Measurements from ENCODE around the gene SLN. TPM values are rescaled to one million over a fixed set of nuclear protein-coding genes. Genes with fewer than 3 reads are reported as not detected.

Gene SLN
- total and polyA plus RNA-seq, 7 donors: 475 to 8,637 (median 2,561) TPM

DNA sequence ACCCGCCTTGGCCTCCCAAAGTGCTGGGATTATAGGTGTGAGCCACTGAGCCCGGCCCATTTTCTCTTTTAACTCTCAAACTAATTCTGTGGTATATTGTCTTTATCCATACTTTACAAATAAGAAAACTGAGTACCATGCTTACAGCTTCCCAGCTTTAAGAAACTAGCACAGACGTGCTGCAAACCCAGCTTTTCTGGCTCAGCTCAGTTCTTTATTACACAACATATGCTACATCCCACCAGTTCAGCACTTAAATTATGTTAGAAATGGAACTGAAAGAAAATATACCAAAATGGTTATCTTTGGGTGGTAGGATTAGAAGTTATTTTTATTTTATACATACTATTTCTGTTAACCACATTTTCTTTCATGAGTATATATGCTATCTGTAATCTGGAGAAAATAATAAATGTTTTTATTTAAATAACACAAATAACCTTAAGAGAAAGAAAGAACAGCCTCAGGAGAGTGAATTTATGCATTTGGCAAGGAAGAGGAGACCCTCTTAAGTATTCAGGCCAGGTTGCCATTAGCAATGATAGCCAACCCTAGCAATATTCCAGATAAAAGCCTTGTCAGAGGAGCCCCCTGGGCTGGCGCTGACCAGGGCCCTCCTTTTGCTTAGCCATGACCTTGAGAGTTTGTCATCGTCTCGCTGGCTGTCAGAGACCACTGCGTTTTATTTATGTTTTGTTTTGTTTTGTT lies 33.8 kb downstream of the SLN start:
- no peak for DNase-seq
- ATAC-seq: no peak

GRCh38 chr11:107676336-107677057 lies 35.4 kb downstream of the SLN start:
- H3K27me3 ChIP-seq (ENCODE audit: insufficient read depth in 3 of 3, low read length in 2 of 3): no peaks in the 10 kb centered on the region
- intact Hi-C loops (cut with DNase I): loop anchor here in 1 of 2 donors (5.0 kb wide), 1 partner anchor 44 kb away; no protein-coding TSS in a partner anchor
- no peaks in the 10 kb centered on the region for H3K36me3 ChIP-seq (ENCODE audit: insufficient read depth in 1 of 2, low read depth in 1 of 2)
- 63 to 65% (median 64%) methylated on average over 8 of the region's 8 CpGs for WGBS, 3 donors
- ATAC-seq: no peak
- no peak for DNase-seq
- TF ChIP-seq, protein P1, sequence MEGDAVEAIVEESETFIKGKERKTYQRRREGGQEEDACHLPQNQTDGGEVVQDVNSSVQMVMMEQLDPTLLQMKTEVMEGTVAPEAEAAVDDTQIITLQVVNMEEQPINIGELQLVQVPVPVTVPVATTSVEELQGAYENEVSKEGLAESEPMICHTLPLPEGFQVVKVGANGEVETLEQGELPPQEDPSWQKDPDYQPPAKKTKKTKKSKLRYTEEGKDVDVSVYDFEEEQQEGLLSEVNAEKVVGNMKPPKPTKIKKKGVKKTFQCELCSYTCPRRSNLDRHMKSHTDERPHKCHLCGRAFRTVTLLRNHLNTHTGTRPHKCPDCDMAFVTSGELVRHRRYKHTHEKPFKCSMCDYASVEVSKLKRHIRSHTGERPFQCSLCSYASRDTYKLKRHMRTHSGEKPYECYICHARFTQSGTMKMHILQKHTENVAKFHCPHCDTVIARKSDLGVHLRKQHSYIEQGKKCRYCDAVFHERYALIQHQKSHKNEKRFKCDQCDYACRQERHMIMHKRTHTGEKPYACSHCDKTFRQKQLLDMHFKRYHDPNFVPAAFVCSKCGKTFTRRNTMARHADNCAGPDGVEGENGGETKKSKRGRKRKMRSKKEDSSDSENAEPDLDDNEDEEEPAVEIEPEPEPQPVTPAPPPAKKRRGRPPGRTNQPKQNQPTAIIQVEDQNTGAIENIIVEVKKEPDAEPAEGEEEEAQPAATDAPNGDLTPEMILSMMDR (IDR thresholded peaks at IDR 0.05): no peak
- H3K9me3 ChIP-seq: no peaks in the 10 kb centered on the region
- no peak overlapping the region for H3K27ac ChIP-seq
- no peaks in the 10 kb centered on the region for H3K4me1 ChIP-seq
- H3K4me3 ChIP-seq: no peak overlapping the region

More for the DNA sequence above, 33.8 kb downstream of the SLN start:
- Histone ChIP-seq H3K36me3 (ENCODE audit: insufficient read depth in 1 of 2, low read depth in 1 of 2) (no peaks in the 10 kb centered on the region), H3K4me1 (no peaks in the 10 kb centered on the region), H3K9me3 (no peaks in the 10 kb centered on the region), H3K27ac (no peak overlapping the region), H3K4me3 (no peak overlapping the region), H3K27me3 (ENCODE audit: insufficient read depth in 3 of 3, low read length in 2 of 3) (no peaks in the 10 kb centered on the region)
- WGBS, 3 donors: 85 to 89% (median 86%) methylated on average over 7 of the region's 7 CpGs
- TF ChIP-seq, protein P1 (IDR thresholded peaks at IDR 0.05): no peak
- intact Hi-C loops (cut with DNase I): loop anchor here in 1 of 2 donors (5.0 kb wide), 1 partner anchor 46 kb away; no protein-coding TSS in a partner anchor

GRCh38 chr11:107675902-107676301 lies 36.0 kb downstream of the SLN start:
- ATAC-seq (no peak), DNase-seq (no peak)
- TF ChIP-seq, protein P1 (IDR thresholded peaks at IDR 0.05): no peak
- H3K4me3 ChIP-seq: no peak overlapping the region
- H3K27ac ChIP-seq: no peak overlapping the region
- no peaks in the 10 kb centered on the region for H3K27me3 ChIP-seq (ENCODE audit: insufficient read depth in 3 of 3, low read length in 2 of 3)
- intact Hi-C loops (cut with DNase I): loop anchor here in 1 of 2 donors (5.0 kb wide), 1 partner anchor 44 kb away; no protein-coding TSS in a partner anchor
- no peaks in the 10 kb centered on the region for H3K36me3 ChIP-seq (ENCODE audit: insufficient read depth in 1 of 2, low read depth in 1 of 2)
- no peaks in the 10 kb centered on the region for H3K4me1 ChIP-seq
- no peaks in the 10 kb centered on the region for H3K9me3 ChIP-seq
- WGBS, 3 donors: 33 to 61% (median 41%) methylated on average over 2 of the region's 2 CpGs

DNA sequence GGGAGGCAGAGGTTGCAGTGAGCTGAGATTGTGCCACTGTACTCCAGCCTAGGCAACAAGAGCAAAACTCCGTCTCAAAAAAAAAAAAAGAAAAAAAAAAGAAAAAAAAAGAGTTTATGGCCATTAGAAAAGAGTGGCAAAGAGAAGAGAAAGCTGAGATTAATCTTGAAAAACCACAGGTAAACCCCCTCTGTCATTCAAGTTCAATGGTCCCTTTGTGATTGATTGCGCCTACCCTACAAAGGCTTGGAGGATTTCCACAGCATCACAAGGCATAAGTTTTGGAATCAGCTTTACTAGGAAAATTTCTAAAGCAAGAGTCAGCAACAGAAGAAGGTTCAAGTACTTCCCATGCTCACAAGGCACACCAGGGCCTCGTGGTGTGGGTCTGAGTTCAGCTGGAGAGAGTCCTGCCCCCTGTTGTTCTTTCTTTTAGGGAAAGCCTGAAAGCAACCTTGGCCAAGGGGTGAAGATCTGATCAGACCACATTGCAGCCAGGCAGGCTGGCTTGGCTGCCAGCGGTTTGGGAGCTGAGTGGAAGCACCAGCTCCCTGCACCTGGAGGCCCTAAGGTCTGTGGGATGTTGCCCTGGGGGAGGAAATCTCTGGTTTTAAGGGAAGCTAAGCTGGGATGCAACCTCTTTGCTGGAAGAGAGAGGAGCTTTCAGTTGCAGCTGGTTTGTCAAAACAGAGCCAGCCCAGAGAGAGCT lies 41.8 kb downstream of the SLN start:
- no peaks in the 10 kb centered on the region for H3K4me1 ChIP-seq
- no peak overlapping the region for H3K27ac ChIP-seq
- peaks cover 0 to 4% (median 0%) of the 10 kb centered on the region in 3 donors for H3K27me3 ChIP-seq (ENCODE audit: insufficient read depth in 3 of 3, low read length in 2 of 3)
- intact Hi-C loops (cut with DNase I): loop anchor here in 1 of 2 donors (5.0 kb wide), 1 partner anchor 58 kb away; no protein-coding TSS in a partner anchor
- 63 to 70% (median 64%) methylated on average over 4 of the region's 4 CpGs for WGBS, 3 donors
- ATAC-seq (no peak), DNase-seq (no peak)
- H3K4me3 ChIP-seq: no peak overlapping the region
- no peaks in the 10 kb centered on the region for H3K9me3 ChIP-seq
- TF ChIP-seq, protein P1 (IDR thresholded peaks at IDR 0.05): no peak
- no peaks in the 10 kb centered on the region for H3K36me3 ChIP-seq (ENCODE audit: insufficient read depth in 1 of 2, low read depth in 1 of 2)
